DMS114 treated with DMSO at 0.1 percent for 48 hours (cell line): ENCODE results near the gene RAPGEF6.
A peak's percentile ranks its signal among the peaks of the same experiment; 100 is the strongest.
"Not testable (repeated sequence)": the region's sequence is repeated elsewhere in the genome, so short reads cannot be mapped to it uniquely, and the experiment has no call there.

Source experiments
- DNase-seq: peaks from one replicate; lab custom pipeline; 2025; ENCODE audit not compliant: unreplicated experiment; lab: John Stamatoyannopoulos, UW

RAPGEF6 gene

DNA sequence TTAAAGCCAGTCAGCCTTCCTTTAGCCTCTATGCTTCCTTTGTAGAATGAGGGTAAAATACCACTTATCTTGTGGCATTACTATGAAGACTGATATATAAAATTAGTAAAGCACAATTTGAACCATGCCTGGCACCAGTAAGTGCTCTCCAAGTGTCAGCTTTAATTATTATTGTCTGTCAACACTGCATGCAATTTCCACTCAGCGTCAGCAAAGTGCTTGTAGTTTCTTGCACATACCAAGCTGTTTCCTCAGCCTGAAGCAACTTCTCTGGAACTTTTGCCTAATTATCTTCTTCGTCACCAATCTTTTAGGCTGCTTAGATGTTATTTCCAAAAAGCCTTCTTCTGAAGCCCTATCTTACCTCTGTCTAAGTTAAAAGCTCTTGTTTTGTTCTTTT, 193.8 kb downstream of the RAPGEF6 start:
- DNase-seq = no peak

DNA sequence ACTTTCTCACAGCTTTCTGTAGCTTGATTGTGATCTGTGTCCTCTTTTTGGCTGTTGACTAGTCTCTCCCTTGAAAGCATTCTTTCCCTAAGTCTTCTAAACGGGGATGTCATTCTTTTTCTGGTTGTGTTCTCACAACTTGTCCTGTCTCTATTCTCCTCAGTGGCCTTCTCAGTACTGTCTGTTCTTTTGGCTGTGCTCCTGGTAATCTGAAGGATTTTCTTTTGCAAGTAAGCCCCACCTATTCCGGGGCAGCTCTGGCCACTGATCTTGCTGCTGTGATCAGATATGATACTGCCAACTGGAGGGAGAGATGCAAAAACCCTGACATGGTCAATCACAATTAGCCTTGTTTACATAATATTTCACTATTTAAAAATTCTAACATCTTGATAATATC, 198.9 kb downstream of the RAPGEF6 start:
- DNase-seq = no peak

DNA sequence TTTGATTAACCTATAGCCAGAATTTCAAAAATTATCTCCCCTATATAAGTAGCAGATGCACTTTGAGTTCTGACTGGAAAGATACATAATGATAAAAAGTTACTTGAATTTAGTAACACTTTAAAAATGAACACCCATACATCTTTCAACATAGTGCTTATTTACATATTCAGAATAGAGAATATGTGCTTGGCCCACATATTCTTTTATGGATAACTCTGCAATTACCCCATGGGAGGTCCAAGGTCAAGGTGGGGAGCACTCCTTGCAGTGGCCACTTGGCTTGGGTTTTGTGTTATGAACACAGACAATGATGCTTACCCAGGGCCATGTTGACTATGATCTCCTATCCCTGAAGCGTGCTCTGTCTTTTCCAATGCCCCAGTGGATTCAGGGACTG, 201.9 kb downstream of the RAPGEF6 start:
- DNase-seq = no peak

DNA sequence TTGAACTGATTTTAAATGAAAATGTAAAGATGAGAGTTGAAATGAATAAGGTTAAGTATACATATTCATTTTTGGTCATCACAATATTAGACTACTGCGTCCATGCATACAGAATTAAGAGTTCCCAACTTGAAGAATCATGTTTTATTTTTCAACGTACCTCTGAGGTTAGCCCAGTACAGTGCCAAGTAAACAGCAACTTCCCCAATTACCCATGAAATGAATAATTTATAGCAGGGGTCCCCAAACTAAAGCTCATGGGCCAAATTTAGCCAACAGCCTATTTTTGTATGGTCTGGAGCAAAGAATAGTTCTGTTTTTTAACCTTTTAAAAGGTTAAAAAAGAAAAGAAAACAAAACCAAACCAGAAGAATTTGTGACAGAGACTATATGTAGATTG, 203.2 kb downstream of the RAPGEF6 start:
- DNase-seq = no peak

DNA sequence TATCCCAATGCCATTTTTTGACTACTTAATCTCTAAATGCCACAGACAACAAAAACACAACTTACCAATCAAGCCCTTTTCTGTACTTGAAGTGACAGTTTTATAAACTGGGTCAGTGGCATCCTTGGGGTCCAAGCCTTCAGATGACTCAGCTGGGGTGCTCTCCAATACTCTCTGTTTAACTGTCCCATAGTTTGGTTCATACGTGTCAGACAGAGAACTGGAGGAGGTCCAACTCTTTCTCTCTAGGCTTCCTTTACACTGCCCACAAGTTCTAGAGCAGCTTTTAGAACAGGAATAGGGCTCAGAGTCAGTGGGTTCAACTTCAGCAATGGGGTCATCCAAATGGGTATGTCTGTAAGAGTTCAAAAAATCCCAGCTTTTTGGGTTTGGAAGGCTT, 204.2 kb downstream of the RAPGEF6 start:
- no peak for DNase-seq

DNA sequence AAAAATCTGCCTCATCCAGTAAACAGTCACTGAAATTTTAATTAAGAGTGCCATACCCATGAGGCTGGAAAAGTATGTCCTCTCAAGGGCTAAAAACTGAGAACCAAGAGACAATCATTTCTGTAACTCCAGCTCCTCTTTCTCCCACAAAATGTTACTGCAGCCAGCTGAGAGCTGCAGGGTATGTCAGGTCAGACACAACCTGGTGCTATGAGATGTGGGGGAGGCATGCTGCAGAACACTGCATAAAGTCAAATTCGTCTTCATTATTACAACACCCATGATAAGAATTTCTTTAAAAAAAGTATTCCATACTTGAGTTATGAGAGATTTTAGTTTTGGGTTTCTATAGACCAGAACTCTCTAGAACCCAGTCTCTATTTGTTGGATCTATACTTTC, 209.0 kb downstream of the RAPGEF6 start:
- no peak for DNase-seq

DNA sequence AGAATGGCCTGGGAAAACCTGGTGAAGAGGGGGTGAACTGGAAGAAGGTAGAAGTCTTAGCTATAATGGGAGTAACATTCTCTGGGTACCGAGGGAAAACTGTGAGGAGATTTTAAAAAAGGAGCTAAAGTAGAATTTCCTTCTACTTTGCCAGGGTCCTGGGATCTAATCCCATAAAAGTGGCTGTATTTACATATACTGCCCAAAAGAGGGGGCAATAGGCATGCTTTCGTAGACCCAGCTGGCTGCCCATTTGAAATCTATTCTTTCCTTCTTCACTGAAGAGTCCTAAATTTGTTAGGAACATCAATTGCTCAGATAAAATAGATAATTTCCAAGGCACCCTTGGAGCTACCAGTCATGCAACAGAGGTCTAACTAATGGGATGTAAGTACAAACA, 212.0 kb downstream of the RAPGEF6 start:
- peak; percentile 18 for DNase-seq

DNA sequence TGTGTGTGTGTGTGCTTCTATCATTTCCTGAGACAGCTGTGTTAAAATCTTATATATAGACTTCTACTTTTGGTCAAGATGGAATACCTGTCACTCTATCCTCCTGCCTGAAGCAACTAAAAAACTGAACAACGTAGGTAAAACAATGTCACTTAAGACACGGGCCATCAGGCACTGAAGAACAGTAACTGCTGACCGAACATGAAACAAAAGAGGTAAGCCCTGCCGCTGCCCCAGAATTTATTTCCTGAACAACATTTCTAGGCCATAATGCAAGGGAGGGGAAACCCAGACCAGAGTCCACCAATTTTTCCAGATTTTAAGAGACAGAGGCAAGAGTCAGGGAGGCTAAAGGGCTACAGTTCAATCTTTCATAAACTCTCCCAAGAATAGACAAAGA, 215.2 kb downstream of the RAPGEF6 start:
- DNase-seq = no peak

DNA sequence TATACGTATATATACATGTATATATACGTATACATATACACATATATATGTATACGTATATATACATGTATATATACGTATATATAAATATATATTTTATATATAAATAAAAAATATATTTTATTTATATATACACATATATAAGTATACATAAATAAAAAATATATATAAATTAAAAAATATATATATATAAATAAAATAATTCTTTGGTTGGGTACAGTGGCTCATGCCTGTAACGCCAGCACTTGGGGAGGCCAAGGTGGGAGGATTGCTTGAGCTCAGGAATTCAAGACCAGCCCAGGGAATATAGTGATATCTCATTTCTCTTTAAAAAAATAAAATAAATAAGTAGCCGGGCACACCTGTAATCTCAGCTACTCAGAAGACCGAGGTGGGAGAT, 216.2 kb downstream of the RAPGEF6 start:
- no peak for DNase-seq

DNA sequence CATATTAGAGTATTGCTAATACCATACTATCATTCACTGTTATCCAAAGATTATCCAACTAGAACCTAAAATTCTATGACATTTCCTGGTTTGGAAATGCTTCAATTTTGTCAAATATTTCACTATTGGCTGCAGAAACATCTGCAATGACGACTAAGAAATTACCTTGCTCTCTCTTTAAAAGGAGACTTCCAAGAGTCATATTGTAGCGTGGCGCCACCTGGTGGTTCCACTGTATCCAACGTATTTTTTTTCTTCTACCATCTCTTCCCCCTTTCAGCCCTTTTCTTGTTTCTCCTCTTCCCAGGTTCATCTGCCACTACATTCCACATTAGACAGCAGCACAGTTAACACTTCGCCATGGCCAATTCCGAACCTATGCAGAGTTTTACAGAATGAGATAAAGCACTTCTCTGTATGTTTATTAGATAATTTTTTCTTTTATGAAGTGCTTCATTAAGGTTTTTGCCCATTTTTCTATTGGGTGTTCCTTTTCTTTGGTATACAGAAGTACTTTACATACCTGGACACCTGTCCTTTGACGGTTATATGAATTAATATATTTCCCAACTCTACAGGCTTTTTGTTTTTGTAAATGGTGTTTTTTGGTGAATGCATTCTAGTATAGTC, 217.7 kb downstream of the RAPGEF6 start:
- peak; percentile 74 for DNase-seq

DNA sequence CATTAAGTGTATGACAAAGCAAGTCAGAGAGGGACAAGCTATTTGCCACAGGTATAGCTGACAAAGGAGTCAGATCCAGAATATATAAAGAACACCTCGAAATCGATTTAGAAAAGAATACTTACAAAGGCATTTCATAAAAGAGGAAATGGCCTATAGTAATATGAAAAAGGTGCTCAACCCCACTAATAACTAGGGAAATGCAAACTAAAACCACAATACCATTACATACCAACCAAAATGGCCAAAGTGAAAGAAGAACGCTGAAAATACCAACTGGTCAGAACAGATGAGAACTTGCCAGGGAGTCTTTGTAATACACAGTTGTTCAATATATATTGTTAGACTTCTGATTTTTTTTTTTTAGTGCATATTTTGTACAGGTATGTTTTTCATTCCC, 218.3 kb downstream of the RAPGEF6 start:
- DNase-seq = no peak

DNA sequence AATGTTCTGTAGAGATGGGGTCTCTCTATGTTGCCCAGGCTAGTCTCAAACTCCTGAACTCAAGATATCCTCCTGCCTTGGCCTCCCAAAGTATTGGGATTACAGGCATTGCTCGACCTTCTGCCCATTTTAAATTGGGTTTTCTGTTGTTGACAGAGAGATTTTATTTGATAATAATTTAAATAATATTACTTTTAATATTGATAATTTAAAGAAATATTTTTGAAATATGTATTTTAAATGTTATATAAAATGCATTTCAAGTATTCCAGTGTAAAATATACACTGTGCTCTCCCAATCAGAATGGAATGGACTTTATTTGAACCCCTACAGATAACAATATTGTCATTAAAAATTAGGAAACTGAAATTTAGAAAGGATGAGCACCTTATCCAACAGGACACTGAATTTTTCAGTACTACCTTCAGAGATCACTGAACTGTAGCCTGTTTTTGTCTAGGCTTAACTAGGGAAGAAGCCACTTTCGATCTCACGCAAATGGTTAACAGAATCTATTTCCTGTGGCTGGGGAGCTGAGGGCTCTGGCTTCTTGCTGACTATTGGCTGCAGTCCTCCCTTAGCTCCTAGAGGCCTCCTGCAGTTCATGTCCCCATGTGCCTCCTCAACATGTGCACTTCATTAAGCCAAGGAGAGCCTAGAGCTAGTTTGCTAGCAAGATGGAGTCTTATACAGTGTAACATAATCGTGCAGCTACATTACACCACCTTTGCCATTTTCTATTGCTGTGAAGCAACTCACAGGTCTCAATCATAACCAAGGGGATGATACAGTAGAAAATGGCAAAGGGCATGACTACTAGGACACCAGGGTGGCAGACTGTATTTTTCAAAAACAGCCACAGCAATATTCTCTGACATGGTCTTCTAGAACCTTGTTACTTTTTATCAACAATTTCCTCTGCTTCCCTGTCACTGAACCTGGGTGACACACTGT, 221.1 kb downstream of the RAPGEF6 start:
- DNase-seq = no peak

DNA sequence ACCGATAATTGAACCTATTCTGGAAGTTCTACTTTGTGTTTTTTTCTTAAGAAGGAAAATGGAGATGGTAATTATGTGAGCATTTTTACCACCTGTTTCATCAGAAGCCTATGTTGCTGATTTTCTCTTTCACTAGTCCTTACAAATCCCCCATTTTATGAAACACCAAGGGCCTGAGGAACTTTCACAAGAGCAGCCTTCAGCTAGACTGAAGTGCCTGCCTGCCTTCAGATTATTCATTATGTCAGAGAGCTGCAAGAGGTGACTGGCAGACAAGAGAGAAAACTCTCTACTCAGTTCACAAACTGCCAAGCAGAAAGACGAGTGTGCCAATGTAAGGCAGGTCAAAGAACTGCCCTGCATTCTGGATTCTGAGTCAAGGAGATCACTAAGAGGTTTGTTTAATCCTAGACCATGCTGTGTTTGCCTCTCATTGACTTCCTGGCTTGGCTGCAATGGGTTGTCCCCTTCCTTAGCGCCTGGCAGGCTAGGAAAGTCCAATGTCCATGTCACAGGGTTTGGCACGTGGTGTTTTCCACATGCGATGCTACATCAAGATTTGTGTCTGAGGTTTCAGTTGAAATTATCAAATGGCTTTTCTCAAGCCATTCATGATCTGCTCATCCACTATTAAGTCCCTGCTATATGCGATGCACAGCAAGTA, 227.9 kb downstream of the RAPGEF6 start:
- DNase-seq = no peak

DNA sequence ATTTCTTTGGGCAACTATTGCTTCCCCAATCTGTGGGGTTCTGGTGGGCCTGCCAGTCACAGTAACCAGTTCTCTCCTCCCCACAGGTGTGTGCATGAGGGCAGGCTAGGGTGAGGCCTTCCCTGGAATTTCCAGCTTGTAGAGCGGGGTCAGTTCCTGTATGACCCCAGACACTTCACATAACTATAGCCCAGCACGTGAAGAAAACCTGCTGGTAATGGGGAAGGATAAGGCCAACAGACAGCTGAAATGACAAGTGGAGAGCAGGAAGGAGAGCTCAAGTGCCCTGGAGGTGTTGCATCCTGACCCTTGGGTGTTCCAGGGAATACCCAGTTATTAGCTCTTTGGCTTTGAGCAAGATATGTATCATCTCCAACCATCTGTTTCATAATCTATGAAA, 229.0 kb downstream of the RAPGEF6 start:
- no peak for DNase-seq

DNA sequence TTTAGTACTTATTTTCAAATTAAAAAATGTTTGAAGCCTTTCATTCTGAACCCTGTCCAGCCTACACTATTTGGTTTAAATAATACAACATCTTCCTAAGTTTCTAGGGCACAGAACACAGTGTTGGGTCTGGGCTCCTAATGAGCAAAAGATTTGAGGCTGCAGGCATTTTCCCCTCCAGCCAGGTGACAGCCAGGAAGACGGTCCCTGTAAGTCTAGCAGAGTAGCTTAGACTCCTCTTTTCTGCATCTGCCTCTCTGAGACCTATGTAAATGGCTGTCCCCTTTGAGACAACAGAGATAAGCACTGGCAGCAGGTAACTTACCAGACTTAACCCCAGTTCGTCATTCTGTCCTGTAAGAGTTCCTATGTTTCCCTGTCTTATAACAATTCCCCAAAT, 229.4 kb downstream of the RAPGEF6 start:
- DNase-seq = no peak

DNA sequence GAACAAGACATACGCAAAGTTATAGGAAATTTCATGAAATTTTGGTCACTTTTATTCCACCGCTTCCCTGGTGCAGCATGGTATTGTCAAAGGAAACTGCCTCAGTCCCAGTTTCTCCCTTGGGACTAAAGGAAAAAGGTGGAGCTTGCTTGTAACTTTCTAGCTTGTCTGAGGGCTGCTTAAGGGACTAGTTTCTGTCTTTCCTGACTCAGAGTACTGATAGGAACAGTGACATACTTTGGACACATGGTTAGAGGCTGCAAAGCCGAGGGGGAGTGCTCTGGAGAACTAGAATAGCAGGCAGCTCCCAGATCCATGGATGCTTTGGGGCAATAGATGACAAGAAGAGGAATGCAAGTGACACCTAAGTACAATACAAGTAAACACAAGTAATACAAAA, 234.4 kb downstream of the RAPGEF6 start:
- DNase-seq = no peak

DNA sequence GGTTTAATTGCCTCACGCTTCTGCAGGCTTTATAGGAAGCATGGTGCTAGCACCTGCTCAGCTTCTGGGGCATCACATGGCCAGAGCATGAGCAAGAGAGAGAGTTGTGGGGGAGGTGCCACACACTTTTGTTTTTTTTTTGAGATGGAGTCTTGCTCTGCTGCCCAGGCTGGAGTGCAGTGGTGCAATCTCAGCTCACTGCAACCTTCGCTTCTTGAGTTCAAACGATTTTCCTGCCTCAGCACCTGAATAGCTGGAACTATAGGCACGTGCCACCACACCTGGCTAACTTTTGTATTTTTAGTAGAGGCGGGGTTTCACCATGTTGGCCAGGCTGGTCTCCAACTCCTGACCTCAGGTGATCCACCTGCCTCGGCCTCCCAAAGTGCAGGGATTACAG, 236.0 kb downstream of the RAPGEF6 start:
- not testable (repeated sequence) for DNase-seq

DNA sequence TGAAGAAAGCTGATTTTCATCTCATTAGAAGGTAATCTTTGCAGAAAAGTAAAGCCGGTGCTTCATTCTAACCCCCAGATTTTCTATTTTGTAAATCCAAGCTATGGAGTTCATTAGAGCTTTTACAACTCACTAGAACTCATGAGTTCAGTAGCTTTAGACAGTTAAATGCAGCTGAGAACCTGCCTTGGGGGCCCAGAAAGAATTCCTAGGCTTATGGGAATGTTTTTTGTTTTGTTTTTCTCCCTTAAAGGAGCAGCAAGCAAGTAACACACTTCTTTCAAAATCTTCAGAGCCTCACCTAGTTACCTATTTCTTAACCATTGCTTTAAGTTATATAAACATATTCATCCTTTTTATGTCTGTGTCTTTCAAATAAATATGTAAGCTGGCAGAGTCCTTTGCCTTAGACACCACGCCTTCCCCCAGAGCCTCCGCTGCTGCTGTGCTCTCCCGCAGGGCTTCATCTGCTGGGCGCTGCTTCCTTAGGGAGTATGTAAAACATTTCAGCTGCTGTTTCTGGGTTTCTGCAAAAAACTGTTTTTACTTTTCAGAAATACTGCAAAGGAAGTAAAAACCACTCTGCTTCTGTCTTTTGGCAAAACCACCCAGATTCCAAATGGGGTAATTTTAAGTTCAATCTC, 238.3 kb downstream of the RAPGEF6 start:
- DNase-seq = no peak

DNA sequence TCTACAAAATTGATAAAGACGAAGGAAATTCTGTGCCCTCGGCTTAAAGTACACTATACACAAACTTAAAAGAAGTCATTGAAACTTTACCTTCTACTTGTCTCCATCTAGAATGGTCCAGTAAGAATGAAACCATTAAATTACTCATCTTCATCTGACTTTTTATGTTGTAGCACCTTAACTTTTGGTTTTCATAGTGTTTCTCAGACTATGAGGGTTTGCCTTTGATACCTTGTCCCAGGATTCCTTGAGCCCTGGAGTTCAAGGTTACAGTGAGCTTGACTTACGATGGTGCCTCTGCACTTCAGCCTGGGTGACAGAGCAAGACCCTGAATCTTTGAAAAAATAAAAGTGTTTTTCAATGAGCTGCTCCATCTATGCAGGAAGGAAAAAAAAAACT, 239.0 kb downstream of the RAPGEF6 start:
- no peak for DNase-seq

DNA sequence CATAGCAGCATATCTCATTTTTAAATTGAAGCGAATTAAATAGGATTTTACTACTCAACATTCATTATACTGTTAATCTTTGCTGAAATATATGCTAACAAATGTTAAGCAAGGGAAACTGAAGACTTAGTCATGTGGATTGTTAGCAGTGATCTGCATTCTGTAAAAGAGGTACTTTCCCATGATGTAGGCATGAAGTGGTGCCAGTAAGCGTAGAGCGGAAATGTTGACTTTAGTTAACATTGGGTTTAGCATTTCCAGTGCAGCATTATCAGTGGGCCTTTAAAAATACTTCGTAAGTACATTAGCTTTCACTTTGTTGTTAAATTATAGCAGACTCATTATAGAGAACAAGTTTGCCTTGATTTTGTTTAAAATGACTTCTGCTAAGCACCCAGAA, 240.9 kb downstream of the RAPGEF6 start:
- no peak for DNase-seq

DNA sequence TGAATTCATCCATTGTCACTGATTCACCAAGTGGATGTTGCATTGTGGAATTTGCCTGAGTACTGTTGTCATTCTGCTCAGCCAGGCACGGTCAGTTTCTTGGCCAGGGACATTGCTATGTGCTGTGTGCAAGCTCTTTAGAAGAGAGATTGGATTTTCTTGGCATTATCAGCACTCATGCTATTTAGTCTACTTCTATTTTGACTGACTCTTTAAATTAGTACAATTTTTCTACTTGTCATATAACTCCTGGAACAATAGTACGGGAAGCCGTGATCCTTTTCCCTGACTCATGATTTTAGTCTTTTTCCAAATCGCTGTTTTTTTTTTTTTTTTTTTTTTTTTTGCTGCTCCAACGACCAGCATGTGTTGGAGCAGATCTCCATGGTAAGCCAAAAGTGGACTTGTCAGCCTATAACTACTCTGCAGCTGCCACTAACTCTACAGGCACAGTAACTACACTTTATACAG, 241.5 kb downstream of the RAPGEF6 start:
- DNase-seq = no peak
